SK-N-SH treated with all-trans-retinoic acid at 6 μM for 48 hours (cell line): Measurements from ENCODE around the gene CSTB.

Experiments
- ATAC-seq: fragments of 200-7000 bp; cut with Tn5 transposase; 3 replicates; pipeline ENCODE4 v1.9.1; 2020; ENCODE audit warnings: mild to moderate bottlenecking, moderate library complexity
- ARNTL ChIP-seq: fragments of 450-650 bp; formaldehyde crosslinking; IDR thresholded peaks from 2 replicates; pipeline ENCODE4 v1.5.0; 2020; ENCODE audit warnings: low read depth, mild to moderate bottlenecking, moderate library complexity, borderline replicate concordance
- BACH2 ChIP-seq: fragments of 250-450 bp; sonication (Bioruptor Pico); IDR thresholded peaks from 2 replicates; pipeline ENCODE4 v1.9.0; 2021; ENCODE audit warnings: mild to moderate bottlenecking, borderline replicate concordance
- CSDC2 ChIP-seq: fragments of 250-450 bp; sonication (Bioruptor Pico); IDR thresholded peaks from 2 replicates; pipeline ENCODE4 v1.5.0; 2020; ENCODE audit warnings: mild to moderate bottlenecking, moderate library complexity
- ESRRG ChIP-seq: fragments of 250-450 bp; sonication (Bioruptor Pico); IDR thresholded peaks from 2 replicates; pipeline ENCODE4 v1.6.1; 2021; ENCODE audit warnings: mild to moderate bottlenecking
- GLIS3 ChIP-seq: fragments of 250-450 bp; sonication (Bioruptor Pico); IDR thresholded peaks from 2 replicates; pipeline ENCODE4 v1.5.0; 2020; ENCODE audit warnings: mild to moderate bottlenecking, moderate library complexity
- ISL1 ChIP-seq: fragments of 250-450 bp; sonication (Bioruptor Pico); IDR thresholded peaks from 2 replicates; pipeline ENCODE4 v2.1.2; 2022; ENCODE audit warnings: mild to moderate bottlenecking, moderate library complexity
- OSR1 ChIP-seq: fragments of 250-450 bp; sonication (Bioruptor Pico); IDR thresholded peaks from 2 replicates; pipeline ENCODE4 v1.8.0; 2022; ENCODE audit warnings: moderate library complexity, mild to moderate bottlenecking, inconsistent platforms
- PPARA ChIP-seq: fragments of 250-450 bp; sonication (Bioruptor Pico); IDR thresholded peaks from 2 replicates; pipeline ENCODE4 v1.5.0; 2020; ENCODE audit warnings: mild to moderate bottlenecking, borderline replicate concordance
- RARB ChIP-seq: fragments of 250-450 bp; sonication (Bioruptor Pico); IDR thresholded peaks from 2 replicates; pipeline ENCODE4 v1.8.0; 2021; ENCODE audit warnings: mild to moderate bottlenecking, moderate library complexity
- SNAI2 ChIP-seq: fragments of 250-450 bp; sonication (Bioruptor Pico); IDR thresholded peaks from 2 replicates; pipeline ENCODE4 v1.5.0; 2020; ENCODE audit warnings: mild to moderate bottlenecking, moderate library complexity
- TCF4 ChIP-seq: fragments of 250-450 bp; sonication (Bioruptor Pico); IDR thresholded peaks from 2 replicates; pipeline ENCODE4 v1.8.0; 2021; ENCODE audit warnings: mild to moderate bottlenecking, moderate library complexity, borderline replicate concordance
- TOX ChIP-seq: fragments of 250-450 bp; sonication (Bioruptor Pico); IDR thresholded peaks from 2 replicates; pipeline ENCODE4 v1.8.0; 2021; ENCODE audit warnings: mild to moderate bottlenecking, moderate library complexity, borderline replicate concordance
- ZC3H10 ChIP-seq: fragments of 250-450 bp; sonication (Bioruptor Pico); IDR thresholded peaks from 2 replicates; pipeline ENCODE4 v1.5.1; 2021; ENCODE audit warnings: mild to moderate bottlenecking, moderate library complexity
- ZFP3 ChIP-seq: fragments of 250-450 bp; sonication (Bioruptor Pico); IDR thresholded peaks from 2 replicates; pipeline ENCODE4 v1.5.0; 2020; ENCODE audit warnings: mild to moderate bottlenecking, moderate library complexity
- ZFP30 ChIP-seq: fragments of 450-650 bp; formaldehyde crosslinking; IDR thresholded peaks from 2 replicates; pipeline ENCODE4 v1.5.0; 2022; ENCODE audit warnings: mild to moderate bottlenecking, moderate library complexity
- ZNF565 ChIP-seq: fragments of 450-650 bp; formaldehyde crosslinking; conservative IDR thresholded peaks from 2 replicates; pipeline ENCODE4 v1.5.0; 2020; ENCODE audit warnings: low read depth, mild to moderate bottlenecking, moderate library complexity
- ZNF70 ChIP-seq: fragments of 450-650 bp; formaldehyde crosslinking; IDR thresholded peaks from 2 replicates; pipeline ENCODE4 v1.5.0; 2020; ENCODE audit warnings: mild to moderate bottlenecking, moderate library complexity
- ZNF8 ChIP-seq: fragments of 450-650 bp; formaldehyde crosslinking; IDR thresholded peaks from 2 replicates; pipeline ENCODE4 v1.5.0; 2020; ENCODE audit warnings: mild to moderate bottlenecking, moderate library complexity
- TF ChIP-seq, protein P1 (sequence below): fragments of 250-450 bp; sonication (Bioruptor Pico); IDR thresholded peaks from 2 replicates; pipeline ENCODE4 v1.5.1; 2020; ENCODE audit warnings: low read depth, mild to moderate bottlenecking, moderate library complexity
- TF ChIP-seq, protein P2 (sequence below): fragments of 250-450 bp; sonication (Bioruptor Pico); IDR thresholded peaks from 2 replicates; pipeline ENCODE4 v1.8.0; 2021; ENCODE audit warnings: low read depth, mild to moderate bottlenecking, moderate library complexity, borderline replicate concordance
- TF ChIP-seq, protein P3 (sequence below): fragments of 250-450 bp; sonication (Bioruptor Pico); IDR thresholded peaks from 2 replicates; pipeline ENCODE4 v1.5.0; 2020; ENCODE audit warnings: mild to moderate bottlenecking, moderate library complexity
- TF ChIP-seq, protein P4 (sequence below): fragments of 250-450 bp; sonication (Bioruptor Pico); IDR thresholded peaks from 2 replicates; pipeline ENCODE4 v1.8.0; 2020; ENCODE audit warnings: mild to moderate bottlenecking, moderate library complexity, borderline replicate concordance

Gene CSTB

DNA sequence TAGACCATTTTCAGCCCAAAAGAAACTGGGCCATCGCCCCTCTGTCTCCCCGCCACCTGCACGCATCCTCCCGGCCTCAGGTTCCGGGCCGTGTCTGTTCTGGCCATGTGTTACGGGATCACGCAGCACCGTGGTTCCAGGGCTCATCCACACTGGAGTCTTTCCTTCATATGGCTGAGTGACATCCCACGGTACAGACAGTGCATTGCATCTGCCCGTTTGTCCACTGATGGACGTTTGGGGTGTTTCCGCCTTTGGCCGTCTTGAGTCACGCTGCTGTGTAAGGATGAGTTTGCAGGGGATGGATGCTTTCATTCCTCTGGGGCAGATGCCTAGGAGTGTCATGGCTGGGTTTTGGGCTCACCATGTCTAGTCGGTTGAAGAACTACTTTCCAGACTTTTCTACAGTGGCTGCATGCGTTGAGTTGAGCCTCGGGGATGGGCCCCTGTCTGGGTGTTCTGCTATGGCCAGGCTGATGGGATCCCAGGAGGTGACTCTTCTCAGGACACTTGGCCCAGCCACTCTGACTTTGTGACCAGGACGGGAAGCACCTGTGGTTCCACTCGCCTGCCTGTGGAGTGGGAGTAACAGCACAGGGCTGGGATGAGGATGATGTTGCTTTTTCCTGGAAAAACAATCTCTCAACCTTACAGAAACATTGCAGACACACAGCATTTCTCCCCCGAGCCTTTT lies 30.1 kb upstream of the CSTB start:
- TF ChIP-seq ZFP30 (no peak), TCF4 (CRISPR knock-in tag) (no peak), ZC3H10 (CRISPR knock-in tag) (no peak), TOX (CRISPR knock-in tag) (no peak), ZNF565 (CRISPR knock-in tag) (no peak), BACH2 (CRISPR knock-in tag) (no peak), CSDC2 (CRISPR knock-in tag) (no peak), ZFP3 (CRISPR knock-in tag) (no peak), GLIS3 (CRISPR knock-in tag) (no peak), PPARA (CRISPR knock-in tag) (no peak), OSR1 (no peak)
- TF ChIP-seq, protein P1, sequence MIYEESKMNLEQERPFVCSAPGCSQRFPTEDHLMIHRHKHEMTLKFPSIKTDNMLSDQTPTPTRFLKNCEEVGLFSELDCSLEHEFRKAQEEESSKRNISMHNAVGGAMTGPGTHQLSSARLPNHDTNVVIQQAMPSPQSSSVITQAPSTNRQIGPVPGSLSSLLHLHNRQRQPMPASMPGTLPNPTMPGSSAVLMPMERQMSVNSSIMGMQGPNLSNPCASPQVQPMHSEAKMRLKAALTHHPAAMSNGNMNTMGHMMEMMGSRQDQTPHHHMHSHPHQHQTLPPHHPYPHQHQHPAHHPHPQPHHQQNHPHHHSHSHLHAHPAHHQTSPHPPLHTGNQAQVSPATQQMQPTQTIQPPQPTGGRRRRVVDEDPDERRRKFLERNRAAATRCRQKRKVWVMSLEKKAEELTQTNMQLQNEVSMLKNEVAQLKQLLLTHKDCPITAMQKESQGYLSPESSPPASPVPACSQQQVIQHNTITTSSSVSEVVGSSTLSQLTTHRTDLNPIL (CRISPR knock-in tag), result no peak
- TF ChIP-seq, protein P2, sequence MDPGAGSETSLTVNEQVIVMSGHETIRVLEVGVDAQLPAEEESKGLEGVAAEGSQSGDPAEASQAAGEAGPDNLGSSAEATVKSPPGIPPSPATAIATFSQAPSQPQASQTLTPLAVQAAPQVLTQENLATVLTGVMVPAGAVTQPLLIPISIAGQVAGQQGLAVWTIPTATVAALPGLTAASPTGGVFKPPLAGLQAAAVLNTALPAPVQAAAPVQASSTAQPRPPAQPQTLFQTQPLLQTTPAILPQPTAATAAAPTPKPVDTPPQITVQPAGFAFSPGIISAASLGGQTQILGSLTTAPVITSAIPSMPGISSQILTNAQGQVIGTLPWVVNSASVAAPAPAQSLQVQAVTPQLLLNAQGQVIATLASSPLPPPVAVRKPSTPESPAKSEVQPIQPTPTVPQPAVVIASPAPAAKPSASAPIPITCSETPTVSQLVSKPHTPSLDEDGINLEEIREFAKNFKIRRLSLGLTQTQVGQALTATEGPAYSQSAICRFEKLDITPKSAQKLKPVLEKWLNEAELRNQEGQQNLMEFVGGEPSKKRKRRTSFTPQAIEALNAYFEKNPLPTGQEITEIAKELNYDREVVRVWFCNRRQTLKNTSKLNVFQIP (CRISPR knock-in tag), result no peak
- TF ChIP-seq, protein P3, sequence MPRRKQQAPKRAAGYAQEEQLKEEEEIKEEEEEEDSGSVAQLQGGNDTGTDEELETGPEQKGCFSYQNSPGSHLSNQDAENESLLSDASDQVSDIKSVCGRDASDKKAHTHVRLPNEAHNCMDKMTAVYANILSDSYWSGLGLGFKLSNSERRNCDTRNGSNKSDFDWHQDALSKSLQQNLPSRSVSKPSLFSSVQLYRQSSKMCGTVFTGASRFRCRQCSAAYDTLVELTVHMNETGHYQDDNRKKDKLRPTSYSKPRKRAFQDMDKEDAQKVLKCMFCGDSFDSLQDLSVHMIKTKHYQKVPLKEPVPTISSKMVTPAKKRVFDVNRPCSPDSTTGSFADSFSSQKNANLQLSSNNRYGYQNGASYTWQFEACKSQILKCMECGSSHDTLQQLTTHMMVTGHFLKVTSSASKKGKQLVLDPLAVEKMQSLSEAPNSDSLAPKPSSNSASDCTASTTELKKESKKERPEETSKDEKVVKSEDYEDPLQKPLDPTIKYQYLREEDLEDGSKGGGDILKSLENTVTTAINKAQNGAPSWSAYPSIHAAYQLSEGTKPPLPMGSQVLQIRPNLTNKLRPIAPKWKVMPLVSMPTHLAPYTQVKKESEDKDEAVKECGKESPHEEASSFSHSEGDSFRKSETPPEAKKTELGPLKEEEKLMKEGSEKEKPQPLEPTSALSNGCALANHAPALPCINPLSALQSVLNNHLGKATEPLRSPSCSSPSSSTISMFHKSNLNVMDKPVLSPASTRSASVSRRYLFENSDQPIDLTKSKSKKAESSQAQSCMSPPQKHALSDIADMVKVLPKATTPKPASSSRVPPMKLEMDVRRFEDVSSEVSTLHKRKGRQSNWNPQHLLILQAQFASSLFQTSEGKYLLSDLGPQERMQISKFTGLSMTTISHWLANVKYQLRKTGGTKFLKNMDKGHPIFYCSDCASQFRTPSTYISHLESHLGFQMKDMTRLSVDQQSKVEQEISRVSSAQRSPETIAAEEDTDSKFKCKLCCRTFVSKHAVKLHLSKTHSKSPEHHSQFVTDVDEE (CRISPR knock-in tag), result no peak
- no peak for ATAC-seq

DNA sequence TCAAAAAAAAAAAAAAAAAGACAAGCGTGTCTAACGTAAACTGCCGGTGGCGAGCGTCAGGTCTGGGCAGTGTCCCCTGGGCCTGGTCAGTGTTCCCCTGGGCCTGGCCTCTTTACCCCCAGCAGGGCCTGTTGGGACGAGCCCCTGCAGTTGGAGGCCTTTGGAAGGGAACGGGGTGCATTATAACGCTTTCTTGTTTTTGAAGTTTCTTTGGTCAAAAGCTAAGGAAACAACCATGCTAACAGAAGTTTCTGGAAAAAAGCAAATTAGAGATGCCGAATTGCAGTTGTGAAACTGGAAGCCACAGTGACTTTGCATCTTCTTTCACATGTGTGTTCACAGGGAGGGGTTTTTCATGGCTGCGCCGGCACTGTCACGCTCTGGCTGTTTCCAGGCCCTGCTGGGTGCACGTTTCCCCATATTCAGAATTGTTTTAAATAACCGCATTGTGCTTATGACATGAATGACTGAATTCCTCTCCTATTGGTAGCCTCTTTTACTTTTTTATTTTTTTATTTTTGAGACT lies 29.2 kb upstream of the CSTB start:
- ATAC-seq, result no peak

DNA sequence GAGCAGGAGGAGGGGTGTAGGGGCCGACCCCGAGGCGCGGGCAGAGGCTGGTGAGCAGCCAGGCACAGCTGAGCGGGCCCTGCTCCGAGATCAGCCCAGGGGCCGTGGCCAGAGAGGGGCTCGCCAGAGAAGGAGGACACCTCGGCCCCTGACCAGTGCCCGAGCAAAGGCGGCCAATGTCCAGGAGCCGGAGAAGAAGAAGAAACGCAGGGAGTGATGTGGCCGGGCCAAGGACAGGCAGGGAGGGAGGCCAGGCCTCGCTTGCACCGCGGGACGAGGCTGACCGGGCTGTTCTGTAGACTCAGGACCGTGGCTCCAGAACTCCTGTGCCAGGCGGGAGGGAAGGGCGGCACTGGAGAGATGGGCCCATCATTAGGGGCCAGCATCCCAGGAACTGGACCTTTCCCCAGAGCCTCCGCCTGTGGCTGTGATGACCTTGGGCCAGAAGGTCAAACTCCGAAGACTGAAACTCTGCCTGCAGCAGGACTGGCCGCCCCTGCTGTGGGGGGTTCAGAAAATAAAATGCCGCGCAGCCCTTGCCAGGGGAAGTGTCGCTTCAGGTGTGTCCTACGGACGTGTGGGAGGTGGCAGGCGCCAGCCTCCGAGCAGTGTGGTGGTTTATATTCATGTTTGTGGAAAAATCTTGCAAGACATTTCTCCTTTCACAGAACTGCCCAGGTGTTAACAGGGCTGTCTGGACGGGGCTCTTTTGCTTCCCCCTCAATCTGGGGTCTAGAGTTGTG lies 27.6 kb upstream of the CSTB start:
- TF ChIP-seq BACH2 (CRISPR knock-in tag) (no peak), CSDC2 (CRISPR knock-in tag) (no peak), GLIS3 (CRISPR knock-in tag) (no peak), ZC3H10 (CRISPR knock-in tag) (no peak), ARNTL (CRISPR knock-in tag) (no peak), ZNF70 (CRISPR knock-in tag) (no peak)
- TF ChIP-seq, protein P4, sequence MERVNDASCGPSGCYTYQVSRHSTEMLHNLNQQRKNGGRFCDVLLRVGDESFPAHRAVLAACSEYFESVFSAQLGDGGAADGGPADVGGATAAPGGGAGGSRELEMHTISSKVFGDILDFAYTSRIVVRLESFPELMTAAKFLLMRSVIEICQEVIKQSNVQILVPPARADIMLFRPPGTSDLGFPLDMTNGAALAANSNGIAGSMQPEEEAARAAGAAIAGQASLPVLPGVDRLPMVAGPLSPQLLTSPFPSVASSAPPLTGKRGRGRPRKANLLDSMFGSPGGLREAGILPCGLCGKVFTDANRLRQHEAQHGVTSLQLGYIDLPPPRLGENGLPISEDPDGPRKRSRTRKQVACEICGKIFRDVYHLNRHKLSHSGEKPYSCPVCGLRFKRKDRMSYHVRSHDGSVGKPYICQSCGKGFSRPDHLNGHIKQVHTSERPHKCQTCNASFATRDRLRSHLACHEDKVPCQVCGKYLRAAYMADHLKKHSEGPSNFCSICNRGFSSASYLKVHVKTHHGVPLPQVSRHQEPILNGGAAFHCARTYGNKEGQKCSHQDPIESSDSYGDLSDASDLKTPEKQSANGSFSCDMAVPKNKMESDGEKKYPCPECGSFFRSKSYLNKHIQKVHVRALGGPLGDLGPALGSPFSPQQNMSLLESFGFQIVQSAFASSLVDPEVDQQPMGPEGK, result no peak
- ATAC-seq, result no peak

More for the DNA sequence above, 29.2 kb upstream of the CSTB start:
- no peak for TF ChIP-seq ZFP3 (CRISPR knock-in tag)
- TF ChIP-seq ZNF8, result no peak
- no peak for TF ChIP-seq PPARA (CRISPR knock-in tag)

DNA sequence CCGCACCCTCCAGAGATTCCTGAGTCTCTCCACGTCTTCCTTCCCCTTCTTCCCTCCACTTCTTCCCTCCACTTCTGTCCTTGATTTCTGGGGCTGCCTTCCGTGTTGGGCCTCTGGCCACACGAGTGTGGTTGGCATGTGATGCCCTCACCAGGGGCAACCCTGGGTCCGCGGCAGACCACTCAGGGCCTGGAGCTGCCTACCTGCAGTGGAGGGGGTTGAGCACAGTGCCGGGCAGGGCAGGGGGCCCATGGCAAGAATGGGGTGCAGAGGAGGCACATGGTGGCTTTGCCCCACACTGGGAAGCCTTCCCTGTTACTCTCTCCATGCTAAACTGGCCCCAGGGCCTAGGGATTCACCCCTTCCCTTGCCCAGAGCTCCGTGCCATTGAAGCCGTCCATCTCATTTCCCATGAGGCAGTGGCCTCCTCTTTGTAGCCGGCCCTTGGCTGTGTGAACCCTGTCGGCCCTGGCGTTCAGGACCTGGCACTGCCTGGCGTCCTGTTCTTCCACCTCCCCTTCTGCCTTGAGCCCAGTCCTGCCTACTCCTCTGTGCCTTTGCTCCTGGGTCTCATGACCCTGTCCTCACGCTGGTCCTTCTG lies 26.7 kb upstream of the CSTB start:
- ATAC-seq, result no peak
- TF ChIP-seq ZNF70 (CRISPR knock-in tag) (no peak), ZC3H10 (CRISPR knock-in tag) (no peak), BACH2 (CRISPR knock-in tag) (no peak), ESRRG (CRISPR knock-in tag) (no peak), SNAI2 (no peak), ZFP3 (CRISPR knock-in tag) (no peak), OSR1 (no peak), ZNF565 (CRISPR knock-in tag) (no peak), GLIS3 (CRISPR knock-in tag) (no peak), ZNF8 (no peak), TCF4 (CRISPR knock-in tag) (no peak), PPARA (CRISPR knock-in tag) (no peak), RARB (CRISPR knock-in tag) (no peak), ISL1 (no peak)
- TF ChIP-seq, protein P1 (CRISPR knock-in tag), result no peak
- TF ChIP-seq, protein P4, result no peak
